Tibial nerve (tissue), 4 donors: ENCODE measurements around the gene CD2AP. TPM values are rescaled to one million over a fixed set of nuclear protein-coding genes. Genes with fewer than 3 reads are reported as not detected.

Experiments
- DNase-seq, 2 donors: peaks; one replicate each; pipeline ENCODE4 v3.0.0-alpha.2; 2019; ENCODE audit warnings: low spot score in 2 of 2
- H3K27ac ChIP-seq, 4 donors: fragments of 200-600 bp; sonication (generic) in 3 of 4; one replicate each; pipeline ENCODE4 v1.5.1; 2017 to 2019; ENCODE audit warnings: mild to moderate bottlenecking in 1 of 4
- H3K27me3 ChIP-seq, 2 donors: fragments of 200-600 bp; sonication (generic) in 1 of 2; one replicate each; pipeline versions ENCODE4 v1.5.1 to v1.6.0; 2017 to 2019
- H3K36me3 ChIP-seq, 3 donors: fragments of 200-600 bp; sonication (generic); one replicate each; pipeline ENCODE4 v1.5.1; 2018 to 2019
- H3K4me1 ChIP-seq, 4 donors: fragments of 200-600 bp; sonication (generic) in 3 of 4; one replicate each; pipeline ENCODE4 v1.5.1; 2017 to 2019
- H3K4me3 ChIP-seq, 4 donors: fragments of 200-600 bp; sonication (generic) in 3 of 4; one replicate each; pipeline ENCODE4 v1.5.1; 2017 to 2019; ENCODE audit warnings: mild to moderate bottlenecking in 1 of 4, moderate library complexity in 1 of 4
- H3K9me3 ChIP-seq, 4 donors: fragments of 200-600 bp; sonication (generic) in 3 of 4; one replicate each; pipeline ENCODE4 v1.5.1; 2017 to 2019
- CTCF ChIP-seq, 5 experiments: fragments of 200-600 bp in 3 of 5; fragments of 450-650 bp in 2 of 5; sonication (generic) in 3 of 5; IDR thresholded peaks; one replicate each; pipeline ENCODE4 v1.5.1; 2016 to 2019; ENCODE audit warnings: antibody characterized with exemption in 5 of 5, mild to moderate bottlenecking in 3 of 5, moderate library complexity in 2 of 5
- EP300 ChIP-seq, 2 donors: sonication (generic); formaldehyde crosslinking; IDR thresholded peaks; one replicate each; pipeline ENCODE4 v1.6.1; 2017; ENCODE audit warnings: antibody characterized with exemption in 2 of 2, mild to moderate bottlenecking in 1 of 2
- POLR2A ChIP-seq, 2 donors: fragments of 450-650 bp; IDR thresholded peaks; one replicate each; pipeline ENCODE4 v1.6.1; 2017; ENCODE audit warnings: antibody characterized with exemption in 2 of 2, mild to moderate bottlenecking in 2 of 2, moderate library complexity in 2 of 2
- WGBS, 2 donors: methylation state at CpG; one replicate each; pipeline ENCODE4 v1.1.5; 2018; 5-methylcytosine and 5-hydroxymethylcytosine counted together
- total RNA-seq, 4 donors: library from RNA; depleted of rRNA; stranded (reverse); fragments of >200 nt; gene quantifications; one replicate each; pipeline ENCODE4 v1.1.0, GENCODE V29; 2016

Gene CD2AP
- 10 to 100 TPM; 18.4 to 32.1 (median 25.2) TPM for total RNA-seq

- peak within 1 kb of the TSS; percentile 95 to 97 (median 96) for H3K27ac ChIP-seq
- H3K9me3 ChIP-seq = no peaks in the 10 kb centered on the region
- H3K4me3 ChIP-seq = peak within 1 kb of the TSS; percentile 83 to 99 (median 86)
- DNase-seq = peak; percentile 61 to 72
- no peaks in the 10 kb centered on the region for H3K27me3 ChIP-seq
- H3K4me1 ChIP-seq = peaks cover 0 to 28% (median 6%) of the 10 kb centered on the region in 4 donors
- H3K36me3 ChIP-seq = no peaks in the 10 kb centered on the region
- TF ChIP-seq CTCF (IDR thresholded peaks at IDR 0.05) (peak in 2 of 5 experiments; percentile 2 to 16), POLR2A (IDR thresholded peaks at IDR 0.05) (peak in 1 of 2 donors; percentile 41), EP300 (IDR thresholded peaks at IDR 0.05) (peak in 1 of 2 donors; percentile 68)
- 0 to 1% methylated on average over 10 to 78 of the region's 83 CpGs for WGBS, 2 donors
Measured at GRCh38 chr6:47477497-47478232, at the start of gene CD2AP. TSS of gene CD2AP (plus strand) at chr6:47477789. CDS start at chr6:47478245, 456 bp downstream.

- no peak overlapping the region for H3K27ac ChIP-seq
- H3K9me3 ChIP-seq = peaks cover 0 to 21% (median 0%) of the 10 kb centered on the region in 4 donors
- no peaks in the 10 kb centered on the region for H3K4me1 ChIP-seq
- no peaks in the 10 kb centered on the region for H3K36me3 ChIP-seq
- no peaks in the 10 kb centered on the region for H3K27me3 ChIP-seq
- no peak for DNase-seq
- no peak for TF ChIP-seq POLR2A (IDR thresholded peaks at IDR 0.05)
- TF ChIP-seq EP300 (IDR thresholded peaks at IDR 0.05) = no peak
- no peak overlapping the region for H3K4me3 ChIP-seq
- WGBS, 2 donors = 79 to 100% methylated on average over 2 of the region's 2 CpGs
Measured at GRCh38 chr6:47428288-47428687, 49.3 kb upstream of the CD2AP start.

- Histone ChIP-seq H3K36me3 (no peaks in the 10 kb centered on the region), H3K4me1 (no peaks in the 10 kb centered on the region), H3K9me3 (peaks cover 0 to 21% (median 0%) of the 10 kb centered on the region in 4 donors), H3K27ac (no peak overlapping the region), H3K4me3 (no peak overlapping the region), H3K27me3 (no peaks in the 10 kb centered on the region)
- DNase-seq = no peak
- WGBS, 2 donors = 66 to 68% methylated on average over 2 of the region's 2 CpGs
- TF ChIP-seq CTCF (IDR thresholded peaks at IDR 0.05) (no peak), POLR2A (IDR thresholded peaks at IDR 0.05) (no peak), EP300 (IDR thresholded peaks at IDR 0.05) (no peak)
Measured at GRCh38 chr6:47428746-47429664, 48.6 kb upstream of the CD2AP start.

GRCh38 chr6:47434372-47435253 is 43.0 kb upstream of the CD2AP start:
- Histone ChIP-seq H3K36me3 (no peaks in the 10 kb centered on the region), H3K4me1 (no peaks in the 10 kb centered on the region), H3K9me3 (peaks cover 0 to 4% (median 0%) of the 10 kb centered on the region in 4 donors), H3K27ac (no peak overlapping the region), H3K27me3 (no peaks in the 10 kb centered on the region), H3K4me3 (no peak overlapping the region)
- DNase-seq = no peak
- WGBS, 2 donors = 41 to 50% methylated on average over 2 of the region's 2 CpGs
- TF ChIP-seq CTCF (IDR thresholded peaks at IDR 0.05) (no peak), POLR2A (IDR thresholded peaks at IDR 0.05) (no peak), EP300 (IDR thresholded peaks at IDR 0.05) (no peak)

- Histone ChIP-seq H3K27ac (no peak overlapping the region), H3K27me3 (no peaks in the 10 kb centered on the region), H3K4me1 (no peaks in the 10 kb centered on the region), H3K4me3 (no peak overlapping the region), H3K36me3 (no peaks in the 10 kb centered on the region), H3K9me3 (no peaks in the 10 kb centered on the region)
- no peak for TF ChIP-seq POLR2A (IDR thresholded peaks at IDR 0.05)
- no peak for TF ChIP-seq EP300 (IDR thresholded peaks at IDR 0.05)
- TF ChIP-seq CTCF (IDR thresholded peaks at IDR 0.05) = no peak
- no peak for DNase-seq
- 94% methylated on average over 2 of the region's 2 CpGs for WGBS, 2 donors
Measured at GRCh38 chr6:47435254-47435612, 42.4 kb upstream of the CD2AP start.
